Measurements from ENCODE around the gene CCDC88B.
A peak's percentile ranks its signal among the peaks of the same experiment; 100 is the strongest.
"Not testable (repeated sequence)": the region's sequence is repeated elsewhere in the genome, so short reads cannot be mapped to it uniquely, and the experiment has no call there.

Gene CCDC88B

GRCh38 chr11:64314146-64314804 is 25.7 kb upstream of the CCDC88B start:
- DNase-seq (ENCODE audit: insufficient read length, low spot score) = no peak
- FAIRE-seq = no peak
- no peak for TF ChIP-seq POLR2A (IDR thresholded peaks at IDR 0.05; ENCODE audit: low read depth, low read length)

- TF ChIP-seq POLR2A (IDR thresholded peaks at IDR 0.05; ENCODE audit: low read depth, low read length) = no peak
- DNase-seq (ENCODE audit: insufficient read length, low spot score) (no peak), FAIRE-seq (no peak)
These were observed 25.0 kb upstream of the CCDC88B start for GRCh38 chr11:64314805-64315561.

GRCh38 chr11:64315667-64316526 is 24.1 kb upstream of the CCDC88B start:
- not testable (repeated sequence) for FAIRE-seq; DNase-seq (ENCODE audit: insufficient read length, low spot score)

- no peak for TF ChIP-seq POLR2A (IDR thresholded peaks at IDR 0.05; ENCODE audit: low read depth, low read length)
- no peak for FAIRE-seq
- DNase-seq (ENCODE audit: insufficient read length, low spot score) = no peak
These were observed 23.2 kb upstream of the CCDC88B start for GRCh38 chr11:64316672-64317324.

GRCh38 chr11:64317325-64317960 is 22.6 kb upstream of the CCDC88B start, which contains the start of gene TRMT112:
TSS of gene TRMT112 (minus strand) at chr11:64317559. CDS start at chr11:64317526, 33 bp downstream.
- DNase-seq (ENCODE audit: insufficient read length, low spot score) (peak; percentile 92), FAIRE-seq (peak; percentile 75)
- peak; percentile 68 for TF ChIP-seq POLR2A (IDR thresholded peaks at IDR 0.05; ENCODE audit: low read depth, low read length)

- peak; percentile 88 for TF ChIP-seq POLR2A (IDR thresholded peaks at IDR 0.05; ENCODE audit: low read depth, low read length)
- DNase-seq (ENCODE audit: insufficient read length, low spot score) (peak; percentile 86), FAIRE-seq (no peak)
These were observed 21.8 kb upstream of the CCDC88B start, which contains the start of gene PRDX5 for GRCh38 chr11:64317961-64318765. TSS of gene PRDX5 (plus strand) at chr11:64318121. CDS start at chr11:64318216, 95 bp downstream.

- FAIRE-seq = no peak
- TF ChIP-seq POLR2A (IDR thresholded peaks at IDR 0.05; ENCODE audit: low read depth, low read length) = no peak
- no peak for DNase-seq (ENCODE audit: insufficient read length, low spot score)
These were observed 20.9 kb upstream of the CCDC88B start for GRCh38 chr11:64318766-64319761.

- TF ChIP-seq POLR2A (IDR thresholded peaks at IDR 0.05; ENCODE audit: low read depth, low read length) = no peak
- FAIRE-seq (no peak), DNase-seq (ENCODE audit: insufficient read length, low spot score) (no peak)
These were observed 19.4 kb upstream of the CCDC88B start for GRCh38 chr11:64320556-64320955.

- no peak for TF ChIP-seq POLR2A (IDR thresholded peaks at IDR 0.05; ENCODE audit: low read depth, low read length)
- DNase-seq (ENCODE audit: insufficient read length, low spot score) = no peak
- FAIRE-seq = no peak
These were observed 19.0 kb upstream of the CCDC88B start for GRCh38 chr11:64321026-64321425.

GRCh38 chr11:64321533-64321932 is 18.5 kb upstream of the CCDC88B start:
- TF ChIP-seq POLR2A (IDR thresholded peaks at IDR 0.05; ENCODE audit: low read depth, low read length) = no peak
- DNase-seq (ENCODE audit: insufficient read length, low spot score) (no peak), FAIRE-seq (no peak)

- FAIRE-seq = no peak
- TF ChIP-seq POLR2A (IDR thresholded peaks at IDR 0.05; ENCODE audit: low read depth, low read length) = no peak
- no peak for DNase-seq (ENCODE audit: insufficient read length, low spot score)
These were observed 17.1 kb upstream of the CCDC88B start for GRCh38 chr11:64322925-64323260.

All from H54 (cell line).